GM06990 (cell line): ENCODE measurements around the gene SERPINB8.

ENCODE experiments used
- DNase-seq: peaks from one replicate; pipeline ENCODE4 v3.0.0-alpha.2; 2011; ENCODE audit not compliant: insufficient read length; ENCODE audit errors: extremely low read depth
- H3K27me3 ChIP-seq: replicated peaks from 2 replicates; pipeline ENCODE4 v1.6.0; 2011; ENCODE audit warnings: low read length; ENCODE audit not compliant: control insufficient read depth, insufficient read depth
- H3K36me3 ChIP-seq: 2 replicates; pipeline ENCODE4 v1.5.1; 2011; ENCODE audit warnings: low read length; ENCODE audit not compliant: control insufficient read depth, insufficient read depth
- H3K4me3 ChIP-seq: replicated peaks from 2 replicates; pipeline ENCODE4 v1.5.1; 2011; ENCODE audit warnings: low read depth, mild to moderate bottlenecking, control low read depth, low read length
- CTCF ChIP-seq: IDR thresholded peaks from 2 replicates; pipeline ENCODE4 v1.5.1; 2011; ENCODE audit warnings: low read length, control low read depth, mild to moderate bottlenecking, inconsistent platforms; ENCODE audit not compliant: insufficient read depth, poor library complexity, severe bottlenecking

SERPINB8 gene

GRCh38 chr18:63970809-63971205 is 926 bp downstream of the SERPINB8 start:
- no peak for TF ChIP-seq CTCF
- Histone ChIP-seq H3K36me3 (peaks cover 5% of the 10 kb centered on the region), H3K27me3 (no peaks in the 10 kb centered on the region), H3K4me3 (peak overlapping the region; percentile 82)
- no peak for DNase-seq

GRCh38 chr18:63971320-63972001 is 1.6 kb downstream of the SERPINB8 start:
- Histone ChIP-seq H3K4me3 (no peak overlapping the region), H3K36me3 (peaks cover 5% of the 10 kb centered on the region), H3K27me3 (no peaks in the 10 kb centered on the region)
- TF ChIP-seq CTCF = no peak
- no peak for DNase-seq

- DNase-seq = no peak
- no peak for TF ChIP-seq CTCF
- Histone ChIP-seq H3K4me3 (no peak overlapping the region), H3K36me3 (peaks cover 5% of the 10 kb centered on the region), H3K27me3 (no peaks in the 10 kb centered on the region)
Measured at GRCh38 chr18:63972002-63972376, 2.1 kb downstream of the SERPINB8 start.

GRCh38 chr18:63974991-63975390 is 5.1 kb downstream of the SERPINB8 start:
- Histone ChIP-seq H3K4me3 (no peak overlapping the region), H3K27me3 (no peaks in the 10 kb centered on the region), H3K36me3 (peaks cover under 1% of the 10 kb centered on the region; the same call in 1 of the 2 replicates)
- TF ChIP-seq CTCF = peak; percentile 36
- no peak for DNase-seq

- no peak for DNase-seq
- Histone ChIP-seq H3K27me3 (no peaks in the 10 kb centered on the region), H3K4me3 (no peak overlapping the region), H3K36me3 (peaks cover 5% of the 10 kb centered on the region)
- no peak for TF ChIP-seq CTCF
Measured at GRCh38 chr18:63975628-63976027, 5.7 kb downstream of the SERPINB8 start.

GRCh38 chr18:63977040-63977439 is 7.2 kb downstream of the SERPINB8 start:
- no peak for DNase-seq
- no peaks in the 10 kb centered on the region for H3K27me3 ChIP-seq
- no peak for TF ChIP-seq CTCF
- peaks cover 15% of the 10 kb centered on the region for H3K36me3 ChIP-seq
- no peak overlapping the region for H3K4me3 ChIP-seq
